Mesenchymal stem cell (in vitro differentiated cells and primary cell): ENCODE data around the gene GRK2.
A peak's percentile ranks its signal among the peaks of the same experiment; 100 is the strongest.

Source experiments
- DNase-seq: peaks from one replicate; pipeline ENCODE4 v3.0.0-alpha.2; 2013
- H2AFZ ChIP-seq: one replicate; pipeline ENCODE4 v1.6.1; 2013; ENCODE audit warnings: low read depth, mild to moderate bottlenecking, control low read depth, inconsistent platforms, low read length, moderate library complexity
- H2AK5ac ChIP-seq: 2 replicates; pipeline ENCODE4 v1.6.1; 2013; ENCODE audit warnings: low read length, moderate library complexity, mild to moderate bottlenecking, inconsistent platforms; ENCODE audit not compliant: severe bottlenecking
- H2BK120ac ChIP-seq: one replicate; pipeline ENCODE4 v1.6.1; 2013; ENCODE audit warnings: low read depth, mild to moderate bottlenecking, inconsistent platforms, low read length, moderate library complexity
- H2BK12ac ChIP-seq, 2 experiments: one replicate each; pipeline ENCODE4 v1.6.1; 2013; ENCODE audit warnings: inconsistent platforms in 2 of 2, low read length in 2 of 2, mild to moderate bottlenecking in 2 of 2, moderate library complexity in 2 of 2, control low read depth in 1 of 2
- H2BK15ac ChIP-seq: one replicate; pipeline ENCODE4 v1.6.1; 2013; ENCODE audit warnings: mild to moderate bottlenecking, low read depth, inconsistent platforms; ENCODE audit not compliant: poor library complexity, severe bottlenecking
- H2BK5ac ChIP-seq: 2 replicates; pipeline ENCODE4 v1.6.1; 2013; ENCODE audit warnings: low read depth, mild to moderate bottlenecking, low read length, control low read depth, inconsistent platforms; ENCODE audit not compliant: poor library complexity, severe bottlenecking
- H3K14ac ChIP-seq, 2 experiments: one replicate each; pipeline ENCODE4 v1.6.1; 2013; ENCODE audit warnings: inconsistent platforms in 2 of 2, low read length in 2 of 2, control low read depth in 1 of 2, mild to moderate bottlenecking in 1 of 2, moderate library complexity in 1 of 2
- H3K18ac ChIP-seq, 2 experiments: one replicate each; pipeline ENCODE4 v1.6.1; 2013; ENCODE audit warnings: inconsistent platforms in 2 of 2, low read length in 2 of 2, control low read depth in 1 of 2, low read depth in 1 of 2, mild to moderate bottlenecking in 1 of 2
- H3K23ac ChIP-seq, 2 experiments: one replicate each; pipeline ENCODE4 v1.6.1; 2013; ENCODE audit warnings: inconsistent platforms in 2 of 2, low read length in 2 of 2, mild to moderate bottlenecking in 2 of 2, moderate library complexity in 2 of 2, control low read depth in 1 of 2
- H3K27ac ChIP-seq: 2 replicates; pipeline ENCODE4 v1.5.1; 2013; ENCODE audit warnings: mild to moderate bottlenecking, moderate library complexity, low read length, control low read depth, inconsistent platforms; ENCODE audit not compliant: poor library complexity, severe bottlenecking
- H3K27me3 ChIP-seq, 2 experiments: 2 replicates each; pipeline versions ENCODE4 v1.6.1 to v1.7.0; 2013; ENCODE audit warnings: low read length in 2 of 2, mild to moderate bottlenecking in 2 of 2, moderate library complexity in 2 of 2, control low read depth in 1 of 2, inconsistent platforms in 1 of 2; ENCODE audit not compliant: control insufficient read depth in 1 of 2, insufficient read depth in 1 of 2
- H3K36me3 ChIP-seq, 2 experiments: 2 replicates each; pipeline versions ENCODE4 v1.6.1 to v1.7.0; 2013; ENCODE audit warnings: low read length in 2 of 2, control low read depth in 1 of 2, inconsistent platforms in 1 of 2, low read depth in 1 of 2, mild to moderate bottlenecking in 1 of 2; ENCODE audit not compliant: insufficient read depth in 2 of 2, control insufficient read depth in 1 of 2
- H3K4ac ChIP-seq, 2 experiments: one replicate each; pipeline ENCODE4 v1.6.1; 2013; ENCODE audit warnings: inconsistent platforms in 2 of 2, low read length in 2 of 2, mild to moderate bottlenecking in 2 of 2, moderate library complexity in 2 of 2, control low read depth in 1 of 2, low read depth in 1 of 2
- H3K4me1 ChIP-seq: 2 replicates; pipeline ENCODE4 v1.6.1; 2013; ENCODE audit warnings: low read depth, low read length, control low read depth; ENCODE audit not compliant: control insufficient read depth, insufficient read depth
- H3K4me2 ChIP-seq: 2 replicates; pipeline ENCODE4 v1.6.1; 2013; ENCODE audit warnings: low read length, mild to moderate bottlenecking, inconsistent platforms; ENCODE audit not compliant: poor library complexity, severe bottlenecking
- H3K4me3 ChIP-seq, 2 experiments: 2 replicates each; pipeline versions ENCODE4 v1.5.1 to v1.7.0; 2013; ENCODE audit warnings: low read length in 2 of 2, mild to moderate bottlenecking in 2 of 2, control low read depth in 1 of 2, low read depth in 1 of 2; ENCODE audit not compliant: insufficient read depth in 1 of 2
- H3K79me1 ChIP-seq: replicated peaks from 2 replicates; pipeline ENCODE4 v1.6.1; 2013; ENCODE audit warnings: mild to moderate bottlenecking, control low read depth, low read length, inconsistent platforms; ENCODE audit not compliant: poor library complexity, severe bottlenecking
- H3K9ac ChIP-seq: 2 replicates; pipeline ENCODE4 v1.7.0; 2013; ENCODE audit warnings: mild to moderate bottlenecking, low read length, moderate library complexity
- H3K9me3 ChIP-seq: 2 replicates; pipeline ENCODE4 v1.7.0; 2013; ENCODE audit warnings: mild to moderate bottlenecking, low read length; ENCODE audit not compliant: control insufficient read depth
- H4K8ac ChIP-seq: one replicate; pipeline ENCODE4 v1.6.1; 2013; ENCODE audit warnings: inconsistent platforms, mild to moderate bottlenecking, low read length, moderate library complexity
- H4K91ac ChIP-seq: one replicate; pipeline ENCODE4 v1.6.1; 2013; ENCODE audit warnings: mild to moderate bottlenecking, low read length, inconsistent platforms
- WGBS: methylation state at CpG from one replicate; pipeline ENCODE4 v1.1.7; 2013; ENCODE audit warnings: mixed read lengths; 5-methylcytosine and 5-hydroxymethylcytosine counted together

GRK2 gene

DNA sequence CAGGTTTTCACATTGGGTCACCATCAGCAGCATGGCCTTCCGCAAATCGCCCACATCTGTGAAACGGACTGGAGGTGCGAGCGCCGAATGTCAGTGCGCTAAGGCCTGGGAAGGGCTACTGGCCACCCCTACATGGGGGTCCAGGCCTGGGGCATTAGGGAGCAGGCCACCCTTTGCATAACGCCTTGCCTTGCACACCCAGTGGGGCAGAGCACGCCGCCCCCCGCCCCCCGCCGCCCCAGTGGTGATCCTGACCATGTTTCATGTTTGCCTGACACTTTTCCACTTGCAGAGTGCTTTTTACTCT is 2.6 kb downstream of the GRK2 start:
- H3K27ac ChIP-seq, result no peak overlapping the region
- no peak for DNase-seq
- H3K18ac ChIP-seq, result no peak overlapping the region
- H4K91ac ChIP-seq, result no peak overlapping the region
- H3K23ac ChIP-seq, result no peak overlapping the region
- no peak overlapping the region for H2BK5ac ChIP-seq
- no peak overlapping the region for H3K9ac ChIP-seq
- no peaks in the 10 kb centered on the region for H3K9me3 ChIP-seq
- no peak overlapping the region for H4K8ac ChIP-seq
- H2AFZ ChIP-seq, result no peak overlapping the region
- no peak overlapping the region for H3K4me3 ChIP-seq
- peaks cover 4% of the 10 kb centered on the region for H3K79me1 ChIP-seq
- no peak overlapping the region for H3K4me2 ChIP-seq
- H2BK15ac ChIP-seq, result no peak overlapping the region
- H2BK12ac ChIP-seq, result no peak overlapping the region
- peaks cover 61% of the 10 kb centered on the region for H3K4me1 ChIP-seq
- no peak overlapping the region for H2BK120ac ChIP-seq
- peak overlapping the region in 1 of 2 experiments; percentile 30 for H3K14ac ChIP-seq
- H3K27me3 ChIP-seq, result no peaks in the 10 kb centered on the region
- no peak overlapping the region for H2AK5ac ChIP-seq
- H3K4ac ChIP-seq, result peak overlapping the region in 1 of 2 experiments; percentile 31
- peaks cover 9 to 40% of the 10 kb centered on the region in 2 experiments for H3K36me3 ChIP-seq
- 97% methylated on average over 13 of the region's 13 CpGs for WGBS

DNA sequence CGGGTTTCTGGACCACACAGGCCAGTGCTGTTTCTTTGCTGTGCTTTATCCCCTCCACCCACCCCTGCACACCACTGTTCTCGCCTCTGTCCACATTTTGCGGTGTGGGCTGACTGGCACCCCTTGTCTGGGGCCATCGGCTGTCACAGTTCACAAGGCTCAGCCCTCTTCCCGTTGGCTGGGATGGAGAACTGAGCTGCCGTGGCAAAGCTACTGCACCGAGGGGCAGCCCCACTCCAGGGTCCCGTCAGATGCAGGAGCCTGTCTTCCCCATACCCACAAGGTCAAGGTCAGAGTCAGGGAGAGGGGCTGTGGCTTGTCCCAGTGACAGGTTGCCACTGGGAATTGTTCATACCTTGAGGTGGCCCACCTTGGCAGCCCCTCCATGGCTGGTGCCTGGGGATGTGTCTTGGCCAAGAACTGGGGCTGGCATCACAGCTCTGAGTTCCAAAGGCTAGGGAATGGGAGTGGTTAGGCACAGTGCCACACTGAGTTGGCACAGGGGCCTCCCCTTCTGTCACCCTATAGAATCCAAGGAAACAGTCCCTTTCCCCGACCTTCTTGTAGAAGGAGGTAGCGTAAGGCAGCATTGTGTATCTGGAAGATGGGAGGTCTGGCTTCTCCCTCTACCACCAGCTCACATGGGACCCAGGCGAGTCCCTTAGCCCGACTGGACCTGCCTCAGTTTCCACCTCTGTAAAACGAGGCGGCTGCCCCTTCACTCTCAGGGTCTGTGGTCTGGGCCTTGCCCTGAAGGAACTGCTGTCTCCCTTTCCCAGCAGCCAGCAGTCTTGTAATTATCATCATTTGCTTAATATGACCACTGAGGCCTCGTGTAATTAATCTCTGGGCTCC is 3.4 kb downstream of the GRK2 start:
- peak overlapping the region; percentile 80 to 91 for H3K18ac ChIP-seq
- 70% methylated on average over 15 of the region's 15 CpGs for WGBS
- peak overlapping the region; percentile 93 for H4K91ac ChIP-seq
- peak overlapping the region; percentile 64 for H3K9ac ChIP-seq
- peaks cover 9 to 43% of the 10 kb centered on the region in 2 experiments for H3K36me3 ChIP-seq
- no peaks in the 10 kb centered on the region for H3K27me3 ChIP-seq
- H2BK15ac ChIP-seq, result peak overlapping the region; percentile 8
- H2BK120ac ChIP-seq, result peak overlapping the region; percentile 86
- H3K14ac ChIP-seq, result peak overlapping the region in 1 of 2 experiments; percentile 8
- peaks cover 6% of the 10 kb centered on the region for H3K79me1 ChIP-seq
- peak overlapping the region; percentile 75 for H2AK5ac ChIP-seq
- no peak for DNase-seq
- no peak overlapping the region for H2BK5ac ChIP-seq
- H3K9me3 ChIP-seq, result no peaks in the 10 kb centered on the region
- peak overlapping the region; percentile 52 for H3K4me2 ChIP-seq
- H3K4me1 ChIP-seq, result peaks cover 63% of the 10 kb centered on the region
- H4K8ac ChIP-seq, result peak overlapping the region; percentile 94
- H3K27ac ChIP-seq, result peak overlapping the region; percentile 91
- H3K4ac ChIP-seq, result peak overlapping the region; percentile 80 to 91
- peak overlapping the region; percentile 40 to 42 for H2BK12ac ChIP-seq
- H3K4me3 ChIP-seq, result peak overlapping the region in 1 of 2 experiments; percentile 56
- H2AFZ ChIP-seq, result no peak overlapping the region
- H3K23ac ChIP-seq, result peak overlapping the region in 1 of 2 experiments; percentile 28

DNA sequence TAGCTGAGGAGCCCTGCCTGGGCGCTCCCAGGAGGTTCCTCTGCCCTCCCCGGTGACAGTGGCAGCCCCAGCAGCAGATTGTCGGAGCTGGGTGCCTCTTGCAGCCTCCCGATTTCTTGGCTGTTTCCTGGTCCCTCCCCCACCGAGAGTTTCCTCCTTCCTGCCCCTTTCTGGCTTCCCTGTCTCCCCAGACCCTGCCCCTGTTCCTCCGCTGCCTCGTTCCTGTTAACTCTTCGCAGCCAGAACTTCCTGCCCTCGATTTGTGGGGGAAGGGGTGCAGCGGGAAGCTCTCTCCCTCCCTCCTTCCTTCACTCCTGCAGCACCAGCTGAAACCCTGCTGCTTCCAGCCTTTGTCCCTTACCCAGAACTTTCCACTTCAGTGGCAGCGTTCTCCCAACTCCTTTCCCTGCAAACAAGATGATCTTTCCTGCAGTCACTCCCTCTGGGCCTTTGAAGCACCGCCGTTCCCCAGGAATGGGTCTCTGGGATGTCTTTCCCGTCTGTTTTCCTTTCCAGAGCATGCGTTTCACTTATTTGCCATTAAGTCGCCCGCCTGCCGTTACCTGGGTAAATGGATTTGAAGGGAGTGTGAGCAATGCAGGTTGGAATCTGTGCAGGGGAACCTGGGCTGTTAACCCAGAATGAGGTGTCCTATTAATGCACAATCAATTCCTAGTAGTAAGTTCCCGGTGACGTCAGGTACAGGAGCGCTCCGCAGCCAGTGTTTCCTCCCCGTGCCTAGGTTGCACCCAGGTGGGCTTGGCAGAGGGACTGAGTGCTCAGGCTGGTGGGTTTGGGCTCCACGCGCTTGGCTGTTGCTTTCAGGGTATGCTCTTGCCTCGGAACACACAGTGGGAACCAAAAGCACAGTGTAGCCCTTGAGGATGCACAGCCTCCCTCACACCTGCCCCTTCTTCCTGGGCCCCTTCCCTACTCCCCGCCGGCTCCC is 4.3 kb downstream of the GRK2 start:
- peak overlapping the region in 1 of 2 experiments; percentile 2 for H3K14ac ChIP-seq
- peak overlapping the region; percentile 80 to 91 for H3K18ac ChIP-seq
- H3K9ac ChIP-seq, result peak overlapping the region; percentile 64
- H2BK12ac ChIP-seq, result peak overlapping the region in 1 of 2 experiments; percentile 7
- peaks cover 65% of the 10 kb centered on the region for H3K4me1 ChIP-seq
- no peak overlapping the region for H2AK5ac ChIP-seq
- peak overlapping the region; percentile 93 for H4K91ac ChIP-seq
- H3K27ac ChIP-seq, result peak overlapping the region; percentile 91
- H3K4me3 ChIP-seq, result peak overlapping the region in 1 of 2 experiments; percentile 56
- H3K4me2 ChIP-seq, result peak overlapping the region; percentile 52
- peak overlapping the region; percentile 45 for H2BK15ac ChIP-seq
- peak overlapping the region; percentile 80 to 91 for H3K4ac ChIP-seq
- 36% methylated on average over 26 of the region's 28 CpGs for WGBS
- H2BK5ac ChIP-seq, result no peak overlapping the region
- H2BK120ac ChIP-seq, result peak overlapping the region; percentile 86
- peak; percentile 51 for DNase-seq
- H3K36me3 ChIP-seq, result peaks cover 9 to 52% of the 10 kb centered on the region in 2 experiments
- H2AFZ ChIP-seq, result no peak overlapping the region
- H3K23ac ChIP-seq, result no peak overlapping the region
- peak overlapping the region; percentile 94 for H4K8ac ChIP-seq
- H3K79me1 ChIP-seq, result peaks cover 11% of the 10 kb centered on the region
- H3K9me3 ChIP-seq, result no peaks in the 10 kb centered on the region
- no peaks in the 10 kb centered on the region for H3K27me3 ChIP-seq

DNA sequence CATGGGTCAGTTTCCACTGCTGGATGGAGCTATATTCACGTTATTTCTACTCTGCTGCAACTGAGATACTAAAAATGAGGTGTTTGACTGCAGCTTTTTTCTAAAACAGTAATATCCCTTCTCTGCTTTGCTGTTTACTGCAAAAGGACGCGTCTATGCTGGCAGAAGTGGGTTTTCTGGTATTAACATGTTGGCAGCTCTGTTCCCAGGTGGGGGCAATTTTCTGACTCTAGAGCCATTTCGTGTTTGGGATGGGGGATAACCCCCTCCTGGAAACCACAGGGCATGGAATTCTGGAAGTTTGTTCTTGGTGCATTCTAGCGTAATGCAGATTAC is 4.9 kb downstream of the GRK2 start:
- 91% methylated on average over 4 of the region's 5 CpGs for WGBS
- Histone ChIP-seq H3K4me3 (no peak overlapping the region), H2AK5ac (no peak overlapping the region), H2BK12ac (peak overlapping the region in 1 of 2 experiments; percentile 7), H4K91ac (no peak overlapping the region), H3K9ac (no peak overlapping the region), H2BK5ac (no peak overlapping the region), H3K36me3 (peaks cover 9 to 58% of the 10 kb centered on the region in 2 experiments), H3K27me3 (no peaks in the 10 kb centered on the region), H2AFZ (no peak overlapping the region), H3K14ac (peak overlapping the region in 1 of 2 experiments; percentile 2), H3K4me1 (peaks cover 63% of the 10 kb centered on the region), H4K8ac (peak overlapping the region; percentile 52), H3K23ac (no peak overlapping the region), H2BK120ac (no peak overlapping the region), H3K27ac (peak overlapping the region; percentile 91), H2BK15ac (no peak overlapping the region), H3K18ac (no peak overlapping the region), H3K79me1 (peaks cover 17% of the 10 kb centered on the region), H3K4me2 (no peak overlapping the region), H3K9me3 (no peaks in the 10 kb centered on the region), H3K4ac (no peak overlapping the region)
- DNase-seq, result no peak
